GM18526 (cell line): ENCODE results near the gene IL26.

Source experiments
- POLR2A ChIP-seq: IDR thresholded peaks from 3 replicates; pipeline ENCODE4 v1.6.1; 2011; ENCODE audit not compliant: insufficient read length; ENCODE audit errors: extremely low read depth

Gene IL26

GRCh38 chr12:68154779-68155178 is 70.8 kb downstream of the IL26 start:
- no peak for TF ChIP-seq POLR2A
